OCI-LY7 (cell line): ENCODE data around the gene REN. TPM values are rescaled to one million over a fixed set of nuclear protein-coding genes. Genes with fewer than 3 reads are reported as not detected.

Experiments used
- BruUV-seq: library from RNA; stranded (reverse); fragments of 400-500 nt; replicated peaks from 2 replicates; lab custom pipeline; 2021; lab: Mats Ljungman, UMichigan
- CTCF ChIA-PET: fragments of 300-600 bp; sonication (Branson Sonifier 250); formaldehyde crosslinking; loops from one replicate; lab custom pipeline; 2022; ENCODE audit warnings: antibody characterized with exemption; ENCODE audit not compliant: unreplicated experiment; lab: Charles Lee
- POLR2A ChIA-PET: fragments of 300-600 bp; sonication (Branson Sonifier 250); formaldehyde crosslinking; loops from one replicate; lab custom pipeline; 2022; ENCODE audit warnings: antibody characterized with exemption; lab: Charles Lee
- DNase-seq: peaks from one replicate; pipeline ENCODE4 v3.0.0-alpha.2; 2015; ENCODE audit warnings: low spot score
- H2AFZ ChIP-seq: fragments of 200-600 bp; sonication (generic), shearing (Covaris generic); 2 replicates; pipeline ENCODE4 v1.6.1; 2014; ENCODE audit warnings: mild to moderate bottlenecking, antibody characterized with exemption, low read length, moderate library complexity
- H3K27ac ChIP-seq: fragments of 200-600 bp; sonication (generic); 2 replicates; pipeline ENCODE4 v1.5.1; 2014; ENCODE audit warnings: mixed run types, low read depth, mild to moderate bottlenecking, moderate library complexity, low read length, inconsistent platforms; ENCODE audit not compliant: poor library complexity, severe bottlenecking
- H3K36me3 ChIP-seq: fragments of 200-600 bp; sonication (generic); 2 replicates; pipeline ENCODE4 v1.6.1; 2014; ENCODE audit warnings: mild to moderate bottlenecking, antibody characterized with exemption, low read length, moderate library complexity, mixed read lengths; ENCODE audit not compliant: insufficient read depth
- H3K4me1 ChIP-seq: fragments of 200-600 bp; sonication (generic); 2 replicates; pipeline ENCODE4 v1.5.1; 2014; ENCODE audit warnings: mild to moderate bottlenecking, low read length; ENCODE audit not compliant: insufficient read depth, poor library complexity, severe bottlenecking
- H3K4me2 ChIP-seq: fragments of 200-600 bp; sonication (generic); 2 replicates; pipeline ENCODE4 v1.6.1; 2014; ENCODE audit warnings: mild to moderate bottlenecking, low read length
- H3K4me3 ChIP-seq: fragments of 200-600 bp; sonication (generic); 2 replicates; pipeline ENCODE4 v1.5.1; 2014; ENCODE audit warnings: mild to moderate bottlenecking, low read depth, low read length; ENCODE audit not compliant: poor library complexity, severe bottlenecking
- H3K79me2 ChIP-seq: fragments of 200-600 bp; sonication (generic); 2 replicates; pipeline ENCODE4 v1.6.1; 2016; ENCODE audit warnings: low read depth, mild to moderate bottlenecking, low read length, moderate library complexity, mixed read lengths; ENCODE audit not compliant: insufficient read depth
- H3K9me2 ChIP-seq: fragments of 200-600 bp; sonication (generic); 2 replicates; pipeline ENCODE4 v1.6.1; 2016; ENCODE audit warnings: mild to moderate bottlenecking, low read length, mixed read lengths; ENCODE audit not compliant: insufficient read depth
- H3K9me3 ChIP-seq: fragments of 200-600 bp; sonication (generic); 2 replicates; pipeline ENCODE4 v1.6.1; 2014; ENCODE audit warnings: mild to moderate bottlenecking, mixed run types, low read length, mixed read lengths
- H4K20me1 ChIP-seq: fragments of 200-600 bp; sonication (generic); 2 replicates; pipeline ENCODE4 v1.6.1; 2014; ENCODE audit warnings: mild to moderate bottlenecking, antibody characterized with exemption, low read length, moderate library complexity, mixed read lengths; ENCODE audit not compliant: insufficient read depth
- CTCF ChIP-seq: fragments of 200-600 bp; sonication (generic); conservative IDR thresholded peaks from 2 replicates; pipeline ENCODE4 v1.5.1; 2014; ENCODE audit warnings: mild to moderate bottlenecking, antibody characterized with exemption, low read length, moderate library complexity, mixed read lengths
- EZH2phosphoT487 ChIP-seq: fragments of 200-600 bp; sonication (generic); IDR thresholded peaks from 2 replicates; pipeline ENCODE4 v1.6.1; 2018; ENCODE audit warnings: low read depth, borderline replicate concordance, mild to moderate bottlenecking, mixed run types, antibody characterized with exemption, low read length, moderate library complexity, mixed read lengths
- intact Hi-C: fragments of 100-400 bp; cut with micrococcal nuclease; formaldehyde crosslinking; loops from one replicate; pipeline ENCODE4 v1.10.0; 2022; ENCODE audit not compliant: unreplicated experiment
- total RNA-seq, 2 experiments: library from RNA; depleted of rRNA in 1 of 2; stranded (reverse); fragments of >200 nt in 1 of 2; shearing (Covaris generic) in 1 of 2; gene quantifications; 2 replicates each; pipeline ENCODE4 v1.2.3, GENCODE V29; 2014 to 2022

The REN gene
- total RNA-seq, 2 experiments from 2014 or later, result not detected

- Histone ChIP-seq H3K9me2 (no peaks in the 10 kb centered on the region), H3K4me3 (no peak overlapping the region), H3K4me2 (no peak overlapping the region), H3K36me3 (no peaks in the 10 kb centered on the region), H3K4me1 (peaks cover 4% of the 10 kb centered on the region), H3K9me3 (no peaks in the 10 kb centered on the region), H4K20me1 (no peaks in the 10 kb centered on the region), H2AFZ (no peak overlapping the region), H3K27ac (no peak overlapping the region), H3K79me2 (no peaks in the 10 kb centered on the region)
- intact Hi-C loops, result loop anchor here (5.0 kb wide), 1 partner anchor 497 kb away; the partner anchor contains the start of gene ATP2B4
- TF ChIP-seq EZH2phosphoT487 (no peak), CTCF (no peak)
- BruUV-seq, result no TSS peak
- ChIA-PET POLR2A (interaction anchor here (0.5 kb wide), 1 partner anchor 1800 kb away, joined by 3 read pairs; no protein-coding TSS in a partner anchor), CTCF (interaction anchor here (1.0 to 1.6 kb wide), 2 partner anchors 251 to 264 kb away, joined by 3 read pairs; no protein-coding TSS in a partner anchor)
- DNase-seq, result no peak
Measured at GRCh38 chr1:204124639-204125038, 41.5 kb downstream of the REN start.

GRCh38 chr1:204123376-204123775, 42.8 kb downstream of the REN start:
- BruUV-seq, result no TSS peak
- no peak overlapping the region for H2AFZ ChIP-seq
- H3K27ac ChIP-seq, result no peak overlapping the region
- H3K36me3 ChIP-seq, result no peaks in the 10 kb centered on the region
- CTCF ChIA-PET, result no interaction called here
- H3K4me3 ChIP-seq, result no peak overlapping the region
- no peaks in the 10 kb centered on the region for H3K4me1 ChIP-seq
- intact Hi-C loops, result no loop called here
- no peaks in the 10 kb centered on the region for H3K9me3 ChIP-seq
- H3K79me2 ChIP-seq, result no peaks in the 10 kb centered on the region
- POLR2A ChIA-PET, result no interaction called here
- no peak overlapping the region for H3K4me2 ChIP-seq
- H4K20me1 ChIP-seq, result no peaks in the 10 kb centered on the region
- no peak for TF ChIP-seq EZH2phosphoT487
- peak; percentile 58 for TF ChIP-seq CTCF
- DNase-seq, result no peak
- H3K9me2 ChIP-seq, result no peaks in the 10 kb centered on the region

- Histone ChIP-seq H3K27ac (no peak overlapping the region), H3K4me2 (no peak overlapping the region), H3K36me3 (no peaks in the 10 kb centered on the region), H3K79me2 (no peaks in the 10 kb centered on the region), H3K9me2 (no peaks in the 10 kb centered on the region), H3K4me1 (no peaks in the 10 kb centered on the region), H3K4me3 (no peak overlapping the region), H3K9me3 (no peaks in the 10 kb centered on the region), H2AFZ (no peak overlapping the region), H4K20me1 (no peaks in the 10 kb centered on the region)
- BruUV-seq, result no TSS peak
- intact Hi-C loops, result no loop called here
- DNase-seq, result no peak
- POLR2A ChIA-PET, result no interaction called here
- CTCF ChIA-PET, result no interaction called here
- TF ChIP-seq EZH2phosphoT487 (no peak), CTCF (no peak)
Measured at GRCh38 chr1:204121840-204122555, 44.1 kb downstream of the REN start.
